ENCODE data around the gene ERC2. TPM values are rescaled to one million over a fixed set of nuclear protein-coding genes. Genes with fewer than 3 reads are reported as not detected.

The ERC2 gene
- total RNA-seq, 1 donor from 2014 or later, result 1.1 TPM

DNA sequence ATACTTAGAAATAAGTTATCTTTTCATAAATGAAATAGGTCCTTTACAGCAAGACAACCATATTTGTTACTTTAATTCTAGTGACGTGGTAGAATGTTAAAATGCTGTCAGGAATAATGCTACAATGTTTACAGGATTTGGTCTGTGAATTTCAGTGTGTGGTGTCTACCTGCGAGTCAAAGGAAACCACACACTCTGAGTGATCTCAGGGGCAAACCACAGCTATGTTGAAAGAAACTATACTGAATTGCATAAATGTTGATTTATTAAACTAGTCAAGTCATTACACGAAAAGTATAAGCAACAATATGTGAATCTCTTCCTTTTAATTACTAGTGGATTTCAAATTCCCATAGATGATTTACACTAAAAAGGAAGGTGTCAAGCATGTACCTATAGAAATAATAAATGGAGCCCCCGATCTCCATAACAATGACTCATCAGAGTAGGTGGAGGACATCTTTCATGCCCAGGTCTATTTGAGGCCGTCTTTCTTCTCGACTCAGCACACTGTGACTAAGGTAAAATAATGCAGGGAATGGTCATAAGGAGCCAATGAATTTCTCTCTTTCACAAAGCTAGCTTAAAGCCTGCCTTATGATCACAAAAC is 463.0 kb downstream of the ERC2 start:
- DNase-seq (ENCODE audit: low spot score), result no peak

DNA sequence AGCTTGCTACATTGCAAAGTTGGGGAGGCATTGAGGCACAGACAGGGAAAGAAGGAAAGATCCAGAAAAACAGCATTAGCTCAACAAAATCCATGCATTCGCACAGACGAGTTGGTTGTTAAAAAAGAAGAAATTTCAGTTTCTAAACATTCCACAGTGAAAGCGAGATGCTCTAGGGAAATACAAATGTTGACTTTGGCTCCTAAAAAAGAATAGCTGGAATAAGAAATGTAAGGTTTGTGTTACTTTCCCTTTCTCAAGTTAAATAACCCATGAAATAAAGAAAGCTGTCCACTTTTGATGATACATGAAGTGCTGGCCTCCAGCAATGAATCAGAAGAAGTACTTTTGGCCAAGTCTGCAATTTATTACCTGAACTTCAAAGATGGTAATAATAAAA is 465.1 kb downstream of the ERC2 start:
- no peak for DNase-seq (ENCODE audit: low spot score)

DNA sequence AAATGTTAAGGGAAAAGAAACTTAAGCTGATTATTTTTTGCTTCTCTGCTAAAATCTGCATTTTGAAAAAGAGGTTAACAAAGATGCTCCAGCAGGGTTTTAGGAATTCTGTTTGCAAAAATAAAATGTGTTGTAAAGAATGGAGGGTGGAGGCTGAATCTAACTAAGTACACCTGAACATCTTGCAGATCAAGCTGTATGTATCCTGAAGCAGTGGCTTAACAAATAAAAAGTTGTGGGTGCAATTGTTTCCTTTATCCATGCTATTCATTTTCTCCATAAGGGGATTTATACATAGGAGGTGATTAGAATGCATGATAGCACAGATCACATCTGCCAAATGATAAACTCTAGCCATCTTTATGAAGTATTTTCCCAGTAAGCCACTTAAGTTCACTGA is 466.3 kb downstream of the ERC2 start:
- no peak for DNase-seq (ENCODE audit: low spot score)

DNA sequence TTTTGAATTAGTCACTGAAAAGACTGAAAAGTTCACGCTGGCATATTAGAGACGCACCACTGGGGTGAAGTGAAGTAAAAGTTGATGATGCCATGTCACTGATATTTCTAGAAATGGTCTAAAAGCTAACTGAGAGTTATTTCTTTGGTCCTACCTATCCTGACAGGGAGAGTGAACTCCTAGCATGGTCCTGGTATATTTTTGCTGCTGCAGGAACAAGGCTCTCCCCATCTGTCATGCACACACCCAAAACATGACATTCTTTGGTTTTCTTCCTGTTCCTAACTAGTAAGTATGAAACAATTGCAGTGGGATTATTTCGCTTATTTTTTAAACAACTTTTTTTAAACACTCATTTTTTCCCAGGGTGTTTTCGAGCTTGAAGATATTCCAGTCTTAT is 466.7 kb downstream of the ERC2 start:
- no peak for DNase-seq (ENCODE audit: low spot score)

DNA sequence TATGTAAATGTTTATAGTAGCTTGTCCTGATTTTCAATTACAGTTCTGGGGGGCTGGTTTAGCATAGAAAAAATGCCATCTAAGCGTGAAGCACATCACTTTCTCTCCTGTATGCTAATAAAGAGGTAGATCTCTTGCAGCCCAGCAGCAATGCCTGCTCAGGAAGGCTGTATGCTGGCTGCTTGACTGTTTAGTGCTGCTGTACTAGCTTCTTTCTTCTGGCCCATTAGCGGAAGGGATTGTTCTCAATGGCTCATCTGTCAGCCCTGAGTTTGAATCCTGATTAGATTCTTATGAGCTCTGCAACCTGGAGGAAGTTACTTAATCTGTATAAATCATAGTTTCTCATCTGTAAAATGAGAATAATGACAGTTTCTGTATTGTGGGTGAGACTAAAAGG is 478.9 kb downstream of the ERC2 start:
- DNase-seq (ENCODE audit: low spot score), result no peak

DNA sequence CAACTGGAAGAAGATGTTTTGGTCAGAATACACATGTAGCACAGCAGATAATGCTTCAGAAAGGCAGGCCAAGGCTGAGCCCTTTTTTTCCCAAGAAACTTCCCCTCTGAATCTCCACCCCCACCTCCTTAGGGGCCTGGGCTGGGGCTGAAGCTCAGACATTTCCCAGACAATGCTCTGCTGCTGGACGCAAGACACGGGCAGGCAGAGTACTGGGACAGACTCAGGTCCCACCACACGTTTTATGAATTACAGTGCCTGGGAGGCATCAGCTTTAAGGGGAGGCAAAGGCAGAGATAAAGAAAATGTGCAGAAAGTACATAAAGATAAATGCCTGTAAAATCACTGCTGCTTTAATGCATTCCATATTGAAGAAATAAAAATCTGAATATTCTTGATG is 479.4 kb downstream of the ERC2 start:
- DNase-seq (ENCODE audit: low spot score), result no peak

DNA sequence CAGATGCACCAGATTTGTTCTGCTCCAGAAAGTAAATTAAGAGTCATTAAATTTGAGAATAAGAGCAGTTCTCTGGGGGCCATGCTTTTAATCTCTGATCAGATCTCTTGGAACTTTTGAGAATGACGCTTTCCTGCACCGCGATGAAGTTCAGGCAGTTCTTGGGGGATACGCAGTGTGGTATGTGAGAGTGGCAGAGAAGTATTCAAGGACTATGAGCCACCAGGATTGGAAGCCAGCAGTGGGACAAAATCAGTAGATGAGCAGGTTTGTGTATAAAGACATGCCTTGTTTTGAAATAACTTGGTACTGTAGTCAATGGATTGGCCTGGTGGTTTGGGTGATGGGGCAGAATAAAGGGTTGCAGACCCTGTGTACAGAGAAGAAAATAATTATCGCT is 483.6 kb downstream of the ERC2 start:
- DNase-seq (ENCODE audit: low spot score), result no peak

DNA sequence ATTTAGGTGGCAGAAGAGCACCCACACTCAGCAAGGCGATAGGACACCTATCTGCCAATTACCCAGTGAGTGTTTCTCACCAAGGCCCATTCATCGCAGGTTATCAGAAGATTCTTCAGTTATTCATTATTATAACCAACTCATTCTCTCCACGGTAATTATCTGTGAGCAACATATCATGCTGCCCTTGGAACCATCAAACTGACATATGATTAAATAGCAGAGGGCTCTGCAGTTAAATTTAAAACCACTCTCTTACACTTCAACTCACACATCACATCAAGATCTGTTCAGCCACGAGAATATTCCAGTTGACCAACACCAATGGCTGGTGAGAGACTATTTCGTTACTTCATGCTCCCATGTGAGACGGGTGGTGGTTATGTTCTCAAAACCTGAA is 489.3 kb downstream of the ERC2 start:
- DNase-seq (ENCODE audit: low spot score), result no peak

DNA sequence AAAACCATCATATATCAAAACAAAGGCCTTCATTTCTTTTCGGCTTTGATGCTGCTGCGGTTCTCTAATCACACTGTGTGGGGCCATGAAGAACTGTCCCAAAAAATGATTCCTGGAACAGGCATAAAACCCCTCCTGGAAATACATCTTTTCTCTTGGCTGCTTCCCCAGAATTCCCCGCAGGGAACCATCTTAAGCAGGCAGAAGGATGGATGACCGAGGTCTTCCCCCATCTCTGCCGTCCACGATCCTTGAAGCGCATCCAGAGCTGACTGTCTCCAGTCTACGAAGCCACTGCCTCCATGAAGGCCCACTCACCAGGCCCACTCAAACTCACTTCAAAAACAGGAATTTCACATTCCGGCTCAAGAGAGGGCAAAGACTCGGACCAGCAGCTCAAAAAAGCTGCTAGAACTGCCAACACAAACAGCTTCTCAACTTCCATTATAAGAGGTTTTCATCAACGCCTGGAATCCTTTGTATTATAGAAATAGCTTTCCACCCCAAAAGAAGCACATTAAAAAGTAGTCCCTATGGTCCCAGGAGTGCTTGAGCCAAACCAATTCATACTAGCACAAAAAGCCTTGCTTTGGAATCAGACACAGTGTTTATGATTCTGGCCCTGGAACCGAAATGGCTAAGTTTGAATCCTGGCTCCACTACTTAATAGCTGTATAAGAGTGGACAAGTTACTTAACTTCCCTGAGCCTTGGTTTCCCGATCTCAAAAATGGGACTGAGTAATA is 493.7 kb downstream of the ERC2 start:
- no peak for DNase-seq (ENCODE audit: low spot score)

DNA sequence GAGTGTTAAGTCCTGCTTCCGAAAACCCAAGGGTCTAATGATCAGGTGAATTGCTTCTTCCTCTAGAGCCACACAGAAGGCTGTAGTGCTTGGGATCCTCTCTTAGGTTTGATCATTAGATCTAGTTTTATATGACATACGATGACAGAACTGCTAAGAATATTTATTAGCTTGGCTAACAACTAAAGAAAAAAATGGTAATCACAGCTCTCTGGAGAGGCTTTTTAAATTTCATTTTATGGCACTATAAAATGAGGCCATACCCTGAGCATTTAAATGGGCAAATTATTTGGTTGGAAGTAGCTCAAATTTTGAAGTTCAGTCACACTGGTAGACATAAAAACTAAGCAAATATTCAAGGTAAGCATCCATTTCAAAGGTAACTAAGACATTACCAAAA is 498.6 kb downstream of the ERC2 start:
- DNase-seq (ENCODE audit: low spot score), result no peak

DNA sequence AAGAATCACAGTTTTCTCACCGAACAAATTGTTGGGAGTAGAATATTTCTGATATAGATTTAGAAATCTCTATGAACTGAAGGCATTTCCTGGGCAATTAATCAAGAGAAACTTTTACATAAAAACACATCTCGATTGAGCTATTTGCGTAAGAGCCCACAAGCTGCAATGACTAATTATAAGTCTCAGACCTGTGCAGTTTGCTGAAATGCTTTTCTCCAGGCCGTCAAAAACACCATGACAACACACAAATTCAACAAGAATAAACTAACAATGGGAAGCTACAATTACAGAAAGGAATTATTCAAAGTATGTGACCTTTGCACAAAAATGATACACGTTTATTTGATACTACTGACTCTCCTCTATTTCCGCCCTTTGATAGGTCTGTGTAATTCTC is 499.9 kb downstream of the ERC2 start:
- DNase-seq (ENCODE audit: low spot score), result no peak

DNA sequence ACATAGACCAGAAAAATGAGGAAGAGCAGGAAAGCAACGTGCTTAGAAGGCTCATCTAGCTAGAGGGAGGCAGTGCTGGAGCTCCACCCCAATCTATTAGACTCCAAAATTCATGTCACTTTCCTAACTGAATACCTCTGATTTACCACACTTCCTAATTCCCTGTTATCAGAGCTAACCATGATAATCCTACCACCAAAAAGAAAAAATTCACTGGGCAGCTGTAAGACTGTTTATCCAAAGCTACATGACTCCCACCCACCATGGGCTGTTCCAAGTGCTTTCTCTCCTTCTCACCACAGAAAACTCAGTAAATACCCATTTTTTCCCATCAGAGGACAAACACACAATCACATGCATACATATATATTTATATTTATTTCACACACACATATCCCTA is 501.7 kb downstream of the ERC2 start:
- DNase-seq (ENCODE audit: low spot score), result no peak

DNA sequence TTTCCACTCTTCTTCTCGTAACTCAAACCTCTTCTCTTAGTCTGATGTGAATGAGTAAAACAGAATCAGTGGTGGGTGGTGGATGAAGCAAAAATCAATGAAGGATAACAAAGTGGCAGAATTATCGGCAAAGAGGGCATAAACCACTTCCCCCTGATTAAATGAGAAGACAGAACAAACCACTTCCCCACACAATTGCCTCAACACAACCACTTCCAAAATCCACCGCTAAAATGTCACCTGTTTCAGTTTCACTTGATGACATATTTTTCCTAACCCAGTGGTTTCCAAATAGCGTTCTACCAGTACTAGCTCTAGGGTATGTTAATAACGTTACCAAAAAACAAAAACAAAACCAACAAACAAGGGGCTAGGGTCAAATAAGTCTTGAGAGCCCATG is 502.5 kb downstream of the ERC2 start:
- DNase-seq (ENCODE audit: low spot score), result no peak

DNA sequence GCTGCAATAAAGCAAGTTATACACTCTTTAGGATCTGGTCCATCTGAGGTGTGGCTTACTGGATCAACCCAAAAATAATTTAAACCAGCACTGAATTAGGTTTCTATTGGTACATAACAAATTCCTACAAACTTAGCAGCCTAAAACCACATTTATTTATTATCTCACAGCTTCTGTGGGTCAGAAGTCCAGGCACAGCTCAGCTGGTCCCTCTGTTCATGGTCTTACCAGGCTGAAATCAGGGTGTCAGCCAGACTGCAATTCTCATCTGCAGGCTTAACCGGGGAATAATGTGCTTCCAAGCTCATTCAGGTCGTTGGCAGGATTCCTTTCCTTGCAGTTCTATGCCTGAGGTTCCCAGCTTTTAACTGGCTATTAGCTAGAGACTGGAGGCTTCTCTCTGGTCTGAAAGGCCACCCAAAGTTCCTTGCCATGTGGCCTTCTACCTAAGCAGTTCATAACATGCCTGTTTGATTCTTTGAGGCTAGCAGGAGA is 503.7 kb downstream of the ERC2 start:
- DNase-seq (ENCODE audit: low spot score), result no peak

DNA sequence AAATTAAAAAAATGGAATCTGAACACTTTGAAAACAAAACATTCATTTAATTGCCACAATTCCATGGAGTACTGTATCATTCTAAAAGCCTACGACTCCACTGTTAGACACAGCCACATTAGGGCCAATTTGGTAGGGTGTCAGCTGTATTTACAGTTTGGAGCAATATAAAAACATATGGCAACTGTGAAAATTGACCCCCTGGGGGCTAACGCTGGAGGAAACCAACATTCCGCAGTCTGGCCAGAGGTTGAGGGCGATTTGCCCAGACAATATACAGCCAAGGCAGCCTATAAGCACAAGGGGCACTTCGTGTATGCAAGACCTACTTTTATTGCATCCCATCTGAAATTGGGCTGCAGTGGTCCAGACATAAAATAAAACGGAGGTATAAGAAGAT is 504.7 kb downstream of the ERC2 start:
- no peak for DNase-seq (ENCODE audit: low spot score)

DNA sequence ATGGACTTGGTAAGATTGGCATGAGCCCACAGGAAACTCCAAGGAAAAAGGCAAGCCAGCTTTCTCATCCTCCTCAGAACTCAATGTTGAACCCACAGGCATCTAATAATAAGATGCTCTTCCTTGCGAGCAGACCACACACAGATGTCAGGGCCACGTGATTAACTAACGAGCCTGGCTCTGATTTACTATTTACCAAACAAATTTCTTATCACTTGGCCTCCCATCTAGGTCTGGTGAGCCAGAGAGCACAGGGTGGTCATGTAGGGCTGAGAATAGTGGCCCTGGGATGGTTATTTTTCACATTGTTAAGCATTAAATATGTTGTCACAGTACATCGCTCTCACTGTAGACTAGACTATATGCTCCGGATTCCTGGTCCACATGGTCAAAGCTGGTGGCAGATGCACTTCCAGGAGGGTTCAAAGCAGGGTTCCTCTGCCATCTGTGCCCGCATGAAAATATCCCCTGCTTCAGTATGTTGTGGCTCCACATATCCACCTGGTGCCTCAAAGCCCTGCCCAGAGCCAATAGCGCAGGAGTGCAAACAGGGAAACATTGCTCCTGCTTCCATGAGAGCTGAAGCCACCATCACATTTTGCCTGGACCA is 508.7 kb downstream of the ERC2 start:
- DNase-seq (ENCODE audit: low spot score), result no peak

DNA sequence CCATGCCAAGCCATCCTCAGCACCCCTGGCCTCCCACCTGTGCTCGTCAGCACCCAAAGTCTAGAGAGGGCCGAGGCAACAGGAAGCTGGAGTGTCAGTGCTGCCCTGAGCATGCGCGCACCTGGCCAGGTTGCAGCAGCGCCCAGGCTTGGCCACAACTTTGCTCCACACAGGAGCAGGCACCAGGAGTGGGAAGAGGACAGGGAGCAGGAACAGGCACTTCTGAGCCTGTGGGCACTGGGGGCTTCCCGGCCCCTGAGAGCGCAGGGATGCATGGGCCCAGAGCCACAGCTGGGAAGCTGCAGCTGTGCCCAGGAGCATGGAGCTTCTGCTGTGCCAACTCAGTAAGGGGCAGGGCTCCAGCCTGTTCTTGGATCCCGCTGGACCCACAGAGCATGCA is 509.7 kb downstream of the ERC2 start:
- no peak for DNase-seq (ENCODE audit: low spot score)

DNA sequence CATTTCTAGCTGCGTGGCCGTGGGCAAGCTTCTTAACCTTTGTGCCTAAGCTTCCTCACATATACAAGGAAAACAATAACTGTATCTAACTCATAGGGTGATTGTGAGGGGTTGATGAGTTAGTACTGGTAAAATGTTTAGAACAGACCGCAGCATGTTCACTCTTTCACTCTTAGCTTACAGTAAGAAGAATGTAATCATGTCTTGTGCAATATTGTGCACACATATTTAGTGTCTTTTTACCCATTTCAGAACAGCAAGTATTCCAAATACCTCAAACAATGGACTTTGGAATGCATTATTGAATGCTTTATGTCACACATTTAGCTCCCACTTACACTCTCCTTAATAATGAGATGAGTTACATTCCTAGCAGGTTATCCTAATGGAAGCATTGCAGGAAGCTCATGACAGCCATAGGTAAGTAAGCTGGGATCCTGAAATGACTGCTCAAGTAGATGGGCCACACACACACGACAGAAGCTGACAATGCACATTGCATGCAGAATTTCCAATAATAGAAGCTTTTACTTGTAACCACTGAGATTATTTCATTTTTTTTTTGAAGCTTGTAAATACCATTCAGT is 512.3 kb downstream of the ERC2 start:
- no peak for DNase-seq (ENCODE audit: low spot score)

DNA sequence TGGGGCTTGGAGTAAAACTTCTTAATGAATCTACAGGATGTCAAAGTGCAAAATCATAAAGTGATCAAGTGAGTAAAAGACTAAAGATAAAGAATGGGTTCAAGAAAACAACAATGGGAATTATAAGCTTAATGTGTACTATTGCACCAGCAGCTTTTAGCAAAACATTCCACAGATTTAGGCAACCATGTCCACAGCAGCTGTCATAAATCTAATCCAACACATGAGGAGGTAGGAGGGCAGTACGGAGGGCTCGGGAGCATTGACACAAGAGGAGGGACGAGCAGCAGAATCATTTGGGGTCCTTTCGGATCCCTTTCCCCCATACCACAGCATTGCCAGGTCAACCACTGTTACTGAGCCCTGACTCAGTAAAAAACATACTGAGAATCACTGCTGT is 516.9 kb downstream of the ERC2 start:
- no peak for DNase-seq (ENCODE audit: low spot score)

DNA sequence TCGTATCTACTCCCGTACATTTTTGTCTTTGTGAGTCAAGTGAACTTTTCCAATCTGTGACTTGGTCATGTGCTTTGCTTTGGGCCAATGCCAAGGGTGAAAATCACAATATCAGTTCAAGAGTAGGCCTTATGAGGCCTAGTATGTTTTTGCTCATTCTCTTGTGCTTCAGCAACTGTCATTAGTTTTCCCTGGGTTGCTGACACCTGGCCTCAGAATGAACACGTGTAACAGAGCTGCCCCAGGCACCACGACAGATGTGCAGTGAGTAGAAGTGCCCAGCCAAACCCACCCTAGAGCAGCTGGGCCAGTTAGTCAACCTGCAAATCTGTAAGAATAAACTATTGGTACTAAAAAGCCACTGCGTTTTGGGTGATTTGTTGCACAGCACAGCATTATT is 520.9 kb downstream of the ERC2 start:
- no peak for DNase-seq (ENCODE audit: low spot score)

DNA sequence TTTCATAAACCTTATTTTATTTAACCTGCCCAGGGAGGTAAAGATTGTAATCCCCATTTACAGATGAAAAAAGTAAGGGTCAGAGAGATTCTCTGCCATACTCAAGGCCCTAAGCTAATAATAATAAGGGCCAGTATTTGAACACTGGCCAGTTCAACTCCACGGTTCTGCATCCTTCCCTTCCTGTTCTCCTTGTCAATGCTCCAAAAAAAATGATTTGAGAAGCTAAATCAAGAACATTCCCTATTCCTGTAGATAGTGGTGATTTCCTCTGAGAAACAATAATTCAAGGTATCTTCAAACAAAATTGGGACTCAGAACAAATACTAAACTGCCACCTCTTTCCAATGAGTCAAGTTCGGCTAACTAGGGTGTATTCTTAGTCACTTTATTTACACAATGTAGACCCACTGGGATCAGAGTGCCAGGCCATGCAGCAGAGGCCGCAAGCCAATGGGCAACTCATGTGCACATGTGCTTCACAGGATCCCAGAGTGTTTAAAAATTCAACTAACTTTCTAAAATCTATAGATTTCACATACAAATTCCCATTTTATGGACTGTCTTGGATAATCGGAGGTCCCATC is 521.6 kb downstream of the ERC2 start:
- no peak for DNase-seq (ENCODE audit: low spot score)

DNA sequence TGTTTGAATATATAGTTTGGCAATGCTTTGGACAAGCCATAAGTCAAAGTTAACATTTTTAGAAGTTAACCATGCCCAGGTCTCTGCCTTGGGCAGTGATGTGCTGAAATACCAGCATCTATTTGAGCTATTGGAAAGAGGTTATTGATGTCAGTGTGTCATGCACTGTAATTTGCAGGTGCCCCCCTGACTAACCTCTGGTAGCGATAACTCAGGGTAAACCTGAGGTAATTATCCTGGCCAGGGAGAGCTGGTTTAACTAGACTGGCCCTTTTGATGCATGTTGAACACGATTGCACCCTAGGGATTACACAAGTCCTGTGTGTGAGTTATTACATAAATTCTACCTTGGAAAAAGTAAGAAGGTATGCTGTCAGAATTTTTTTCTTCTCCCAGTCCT is 525.4 kb downstream of the ERC2 start:
- DNase-seq (ENCODE audit: low spot score), result no peak
